Lower leg skin (tissue), 4 donors: Measurements from ENCODE around the gene RASSF6. TPM values are rescaled to one million over a fixed set of nuclear protein-coding genes. Genes with fewer than 3 reads are reported as not detected.
"Not testable (repeated sequence)": the region's sequence is repeated elsewhere in the genome, so short reads cannot be mapped to it uniquely, and the experiment has no call there.

Experiments
- DNase-seq, 2 donors: peaks; one replicate each; pipeline ENCODE4 v3.0.0-alpha.2; 2019; ENCODE audit warnings: low spot score in 2 of 2
- H3K4me3 ChIP-seq: fragments of 200-600 bp; sonication (generic); 2 replicates; pipeline ENCODE4 v1.5.1; 2017; ENCODE audit warnings: mild to moderate bottlenecking, low read depth; ENCODE audit not compliant: poor library complexity, severe bottlenecking
- CTCF ChIP-seq, 3 donors: fragments of 450-650 bp; IDR thresholded peaks; one replicate each; pipeline ENCODE4 v1.5.1; 2016; ENCODE audit warnings: antibody characterized with exemption in 3 of 3, mild to moderate bottlenecking in 3 of 3, moderate library complexity in 2 of 3
- POLR2A ChIP-seq, 2 donors: fragments of 450-650 bp; IDR thresholded peaks; one replicate each; pipeline ENCODE4 v1.6.1; 2016 to 2017; ENCODE audit warnings: antibody characterized with exemption in 2 of 2, mild to moderate bottlenecking in 1 of 2, moderate library complexity in 1 of 2
- WGBS, 2 donors: methylation state at CpG; one replicate each; pipeline ENCODE4 v1.1.5; 2018; 5-methylcytosine and 5-hydroxymethylcytosine counted together
- intact Hi-C: fragments of 100-400 bp; cut with DNase I; formaldehyde crosslinking; loops from one replicate; pipeline ENCODE4 v1.15.0; 2023; ENCODE audit warnings: low total_unique reads
- total RNA-seq, 4 donors: library from RNA; depleted of rRNA; stranded (reverse); fragments of >200 nt; gene quantifications; one replicate each; pipeline ENCODE4 v1.1.0, GENCODE V29; 2016

RASSF6 gene
- total RNA-seq = 10 to 100 TPM in 3 of 4 donors, 1 to 10 TPM in 1; 6.2 to 15.1 (median 11.5) TPM

- TF ChIP-seq POLR2A (IDR thresholded peaks at IDR 0.05) = no peak
- no peak for TF ChIP-seq CTCF (IDR thresholded peaks at IDR 0.05)
- no peak within 1 kb of the TSS for H3K4me3 ChIP-seq
- 2 to 4% methylated on average over 23 to 24 of the region's 24 CpGs for WGBS, 2 donors
- intact Hi-C loops = no loop called here
- no peak for DNase-seq
Observed at GRCh38 chr4:73620115-73620792, at the start of gene RASSF6. TSS of gene RASSF6 (minus strand) at chr4:73620436. CDS start at chr4:73611795, 8,641 bp downstream.

GRCh38 chr4:73669410-73670183 lies 49.4 kb upstream of the RASSF6 start:
- DNase-seq = no peak
- WGBS, 2 donors = 51 to 55% methylated on average over 15 of the region's 15 CpGs
- TF ChIP-seq CTCF (IDR thresholded peaks at IDR 0.05) (no peak), POLR2A (IDR thresholded peaks at IDR 0.05) (no peak)
- intact Hi-C loops = no loop called here
- no peak overlapping the region for H3K4me3 ChIP-seq

GRCh38 chr4:73668782-73669201 lies 48.6 kb upstream of the RASSF6 start:
- no peak for DNase-seq
- no peak overlapping the region for H3K4me3 ChIP-seq
- no peak for TF ChIP-seq POLR2A (IDR thresholded peaks at IDR 0.05)
- TF ChIP-seq CTCF (IDR thresholded peaks at IDR 0.05) = no peak
- intact Hi-C loops = no loop called here
- WGBS, 2 donors = 39 to 51% methylated on average over 8 of the region's 8 CpGs

GRCh38 chr4:73665924-73666323 lies 45.7 kb upstream of the RASSF6 start:
- intact Hi-C loops, DNase-seq, H3K4me3 ChIP-seq: not testable (repeated sequence)
- 94 to 97% methylated on average over 7 of the region's 7 CpGs for WGBS, 2 donors

GRCh38 chr4:73664470-73664869 lies 44.2 kb upstream of the RASSF6 start:
- no peak overlapping the region for H3K4me3 ChIP-seq
- 95 to 100% methylated on average over 1 of the region's 1 CpG for WGBS, 2 donors
- no peak for TF ChIP-seq POLR2A (IDR thresholded peaks at IDR 0.05)
- no peak for TF ChIP-seq CTCF (IDR thresholded peaks at IDR 0.05)
- intact Hi-C loops = loop anchor here (5.0 kb wide), 1 partner anchor 468 kb away; no protein-coding TSS in a partner anchor
- no peak for DNase-seq

GRCh38 chr4:73663576-73663975 lies 43.3 kb upstream of the RASSF6 start:
- intact Hi-C loops = loop anchor here (5.0 kb wide), 1 partner anchor 469 kb away; no protein-coding TSS in a partner anchor
- H3K4me3 ChIP-seq = no peak overlapping the region
- DNase-seq = no peak
- no peak for TF ChIP-seq CTCF (IDR thresholded peaks at IDR 0.05)
- TF ChIP-seq POLR2A (IDR thresholded peaks at IDR 0.05) = no peak
